ENCODE results near the gene FYB2.

FYB2 gene

GRCh38 chr1:56758794-56759193 lies 60.4 kb downstream of the FYB2 start:
- 93% methylated on average over 3 of the region's 3 CpGs for WGBS

GRCh38 chr1:56758135-56758534 lies 61.1 kb downstream of the FYB2 start:
- Histone ChIP-seq H3K27me3 (ENCODE audit: insufficient read depth, low read length) (peaks cover 5% of the 10 kb centered on the region; the same call in 1 of the 2 replicates), H3K36me3 (ENCODE audit: insufficient read depth, low read length) (no peaks in the 10 kb centered on the region), H3K4me3 (ENCODE audit: low read length) (no peak overlapping the region), H3K4me1 (ENCODE audit: insufficient read depth, low read length) (no peaks in the 10 kb centered on the region), H3K27ac (ENCODE audit: low read depth, low read length) (no peak overlapping the region), H3K9ac (ENCODE audit: low read depth, low read length) (no peak overlapping the region), H3K9me3 (ENCODE audit: insufficient read depth, low read depth, low read length) (no peaks in the 10 kb centered on the region)

More at GRCh38 chr1:56758794-56759193, 60.4 kb downstream of the FYB2 start:
- H3K9me3 ChIP-seq (ENCODE audit: insufficient read depth, low read depth, low read length), result no peaks in the 10 kb centered on the region
- H3K36me3 ChIP-seq (ENCODE audit: insufficient read depth, low read length), result no peaks in the 10 kb centered on the region
- no peak overlapping the region for H3K27ac ChIP-seq (ENCODE audit: low read depth, low read length)
- no peak overlapping the region for H3K4me3 ChIP-seq (ENCODE audit: low read length)
- no peaks in the 10 kb centered on the region for H3K4me1 ChIP-seq (ENCODE audit: insufficient read depth, low read length)
- H3K9ac ChIP-seq (ENCODE audit: low read depth, low read length), result no peak overlapping the region
- H3K27me3 ChIP-seq (ENCODE audit: insufficient read depth, low read length), result peaks cover 5% of the 10 kb centered on the region; the same call in 1 of the 2 replicates

GRCh38 chr1:56755911-56756310 lies 63.3 kb downstream of the FYB2 start:
- Histone ChIP-seq H3K4me1 (ENCODE audit: insufficient read depth, low read length) (no peaks in the 10 kb centered on the region), H3K9me3 (ENCODE audit: insufficient read depth, low read depth, low read length) (no peaks in the 10 kb centered on the region), H3K27ac (ENCODE audit: low read depth, low read length) (no peak overlapping the region), H3K4me3 (ENCODE audit: low read length) (no peak overlapping the region), H3K27me3 (ENCODE audit: insufficient read depth, low read length) (peaks cover 5% of the 10 kb centered on the region; the same call in 1 of the 2 replicates), H3K9ac (ENCODE audit: low read depth, low read length) (no peak overlapping the region), H3K36me3 (ENCODE audit: insufficient read depth, low read length) (no peaks in the 10 kb centered on the region)
- 100% methylated on average over 2 of the region's 2 CpGs for WGBS

- WGBS, result 100% methylated on average over 1 of the region's 1 CpG
- Histone ChIP-seq H3K4me3 (ENCODE audit: low read length) (no peak overlapping the region), H3K27me3 (ENCODE audit: insufficient read depth, low read length) (peaks cover 5% of the 10 kb centered on the region; the same call in 1 of the 2 replicates), H3K9me3 (ENCODE audit: insufficient read depth, low read depth, low read length) (no peaks in the 10 kb centered on the region), H3K27ac (ENCODE audit: low read depth, low read length) (no peak overlapping the region), H3K36me3 (ENCODE audit: insufficient read depth, low read length) (no peaks in the 10 kb centered on the region), H3K9ac (ENCODE audit: low read depth, low read length) (no peak overlapping the region), H3K4me1 (ENCODE audit: insufficient read depth, low read length) (no peaks in the 10 kb centered on the region)
Measured at GRCh38 chr1:56754708-56755479, 64.3 kb downstream of the FYB2 start.

- 93% methylated on average over 3 of the region's 3 CpGs for WGBS
- no peak overlapping the region for H3K27ac ChIP-seq (ENCODE audit: low read depth, low read length)
Measured at GRCh38 chr1:56745231-56745630, 74.0 kb downstream of the FYB2 start.

GRCh38 chr1:56728964-56729363 lies 90.2 kb downstream of the FYB2 start:
- Histone ChIP-seq H3K9ac (ENCODE audit: low read depth, low read length) (no peak overlapping the region), H3K27ac (ENCODE audit: low read depth, low read length) (no peak overlapping the region), H3K4me3 (ENCODE audit: low read length) (no peak overlapping the region), H3K9me3 (ENCODE audit: insufficient read depth, low read depth, low read length) (no peaks in the 10 kb centered on the region), H3K27me3 (ENCODE audit: insufficient read depth, low read length) (no peaks in the 10 kb centered on the region), H3K36me3 (ENCODE audit: insufficient read depth, low read length) (no peaks in the 10 kb centered on the region), H3K4me1 (ENCODE audit: insufficient read depth, low read length) (no peaks in the 10 kb centered on the region)
- WGBS, result 70% methylated on average over 2 of the region's 2 CpGs

More at GRCh38 chr1:56745231-56745630, 74.0 kb downstream of the FYB2 start:
- H3K4me3 ChIP-seq (ENCODE audit: low read length), result no peak overlapping the region
- no peaks in the 10 kb centered on the region for H3K27me3 ChIP-seq (ENCODE audit: insufficient read depth, low read length)
- H3K9ac ChIP-seq (ENCODE audit: low read depth, low read length), result no peak overlapping the region
- H3K36me3 ChIP-seq (ENCODE audit: insufficient read depth, low read length), result no peaks in the 10 kb centered on the region
- H3K9me3 ChIP-seq (ENCODE audit: insufficient read depth, low read depth, low read length), result no peaks in the 10 kb centered on the region
- no peaks in the 10 kb centered on the region for H3K4me1 ChIP-seq (ENCODE audit: insufficient read depth, low read length)

- Histone ChIP-seq H3K27me3 (ENCODE audit: insufficient read depth, low read length) (no peaks in the 10 kb centered on the region), H3K9me3 (ENCODE audit: insufficient read depth, low read depth, low read length) (no peaks in the 10 kb centered on the region), H3K4me1 (ENCODE audit: insufficient read depth, low read length) (no peaks in the 10 kb centered on the region), H3K9ac (ENCODE audit: low read depth, low read length) (no peak overlapping the region), H3K27ac (ENCODE audit: low read depth, low read length) (no peak overlapping the region), H3K4me3 (ENCODE audit: low read length) (no peak overlapping the region), H3K36me3 (ENCODE audit: insufficient read depth, low read length) (no peaks in the 10 kb centered on the region)
Measured at GRCh38 chr1:56726706-56727105, 92.5 kb downstream of the FYB2 start.

- no peaks in the 10 kb centered on the region for H3K9me3 ChIP-seq (ENCODE audit: insufficient read depth, low read depth, low read length)
- no peaks in the 10 kb centered on the region for H3K36me3 ChIP-seq (ENCODE audit: insufficient read depth, low read length)
- no peak overlapping the region for H3K9ac ChIP-seq (ENCODE audit: low read depth, low read length)
- no peaks in the 10 kb centered on the region for H3K27me3 ChIP-seq (ENCODE audit: insufficient read depth, low read length)
- H3K4me1 ChIP-seq (ENCODE audit: insufficient read depth, low read length), result no peaks in the 10 kb centered on the region
- H3K4me3 ChIP-seq (ENCODE audit: low read length), result no peak overlapping the region
- 87% methylated on average over 1 of the region's 1 CpG for WGBS
- no peak overlapping the region for H3K27ac ChIP-seq (ENCODE audit: low read depth, low read length)
Measured at GRCh38 chr1:56719171-56719570, 100.0 kb downstream of the FYB2 start.

- H3K36me3 ChIP-seq (ENCODE audit: insufficient read depth, low read length), result no peaks in the 10 kb centered on the region
- H3K9ac ChIP-seq (ENCODE audit: low read depth, low read length), result no peak overlapping the region
- no peaks in the 10 kb centered on the region for H3K4me1 ChIP-seq (ENCODE audit: insufficient read depth, low read length)
- H3K27me3 ChIP-seq (ENCODE audit: insufficient read depth, low read length), result no peaks in the 10 kb centered on the region
- no peaks in the 10 kb centered on the region for H3K9me3 ChIP-seq (ENCODE audit: insufficient read depth, low read depth, low read length)
- no peak overlapping the region for H3K4me3 ChIP-seq (ENCODE audit: low read length)
- WGBS, result no CpG with 5 or more reads among the region's 1 CpG
- no peak overlapping the region for H3K27ac ChIP-seq (ENCODE audit: low read depth, low read length)
Measured at GRCh38 chr1:56715156-56715555, 104.0 kb downstream of the FYB2 start.

GRCh38 chr1:56713112-56713511 lies 106.1 kb downstream of the FYB2 start:
- 82% methylated on average over 1 of the region's 1 CpG for WGBS
- no peak overlapping the region for H3K9ac ChIP-seq (ENCODE audit: low read depth, low read length)
- no peaks in the 10 kb centered on the region for H3K27me3 ChIP-seq (ENCODE audit: insufficient read depth, low read length)
- peaks cover 3% of the 10 kb centered on the region for H3K36me3 ChIP-seq (ENCODE audit: insufficient read depth, low read length)
- H3K4me3 ChIP-seq (ENCODE audit: low read length), result no peak overlapping the region
- H3K27ac ChIP-seq (ENCODE audit: low read depth, low read length), result no peak overlapping the region
- no peaks in the 10 kb centered on the region for H3K9me3 ChIP-seq (ENCODE audit: insufficient read depth, low read depth, low read length)
- H3K4me1 ChIP-seq (ENCODE audit: insufficient read depth, low read length), result no peaks in the 10 kb centered on the region

- no peak overlapping the region for H3K9ac ChIP-seq (ENCODE audit: low read depth, low read length)
- peaks cover 13% of the 10 kb centered on the region for H3K36me3 ChIP-seq (ENCODE audit: insufficient read depth, low read length)
- H3K27ac ChIP-seq (ENCODE audit: low read depth, low read length), result no peak overlapping the region
- H3K4me3 ChIP-seq (ENCODE audit: low read length), result no peak overlapping the region
- WGBS, result 100% methylated on average over 1 of the region's 1 CpG
- no peaks in the 10 kb centered on the region for H3K9me3 ChIP-seq (ENCODE audit: insufficient read depth, low read depth, low read length)
- no peaks in the 10 kb centered on the region for H3K4me1 ChIP-seq (ENCODE audit: insufficient read depth, low read length)
- no peaks in the 10 kb centered on the region for H3K27me3 ChIP-seq (ENCODE audit: insufficient read depth, low read length)
Measured at GRCh38 chr1:56712150-56712549, 107.1 kb downstream of the FYB2 start.

GRCh38 chr1:56710646-56711045 lies 108.6 kb downstream of the FYB2 start:
- Histone ChIP-seq H3K9me3 (ENCODE audit: insufficient read depth, low read depth, low read length) (no peaks in the 10 kb centered on the region), H3K36me3 (ENCODE audit: insufficient read depth, low read length) (peaks cover 26% of the 10 kb centered on the region), H3K4me1 (ENCODE audit: insufficient read depth, low read length) (no peaks in the 10 kb centered on the region), H3K4me3 (ENCODE audit: low read length) (no peak overlapping the region), H3K27me3 (ENCODE audit: insufficient read depth, low read length) (no peaks in the 10 kb centered on the region), H3K27ac (ENCODE audit: low read depth, low read length) (no peak overlapping the region), H3K9ac (ENCODE audit: low read depth, low read length) (no peak overlapping the region)

Data from HUES64 (cell line).